Motor neuron (in vitro differentiated cells): Measurements from ENCODE around the gene WFDC9. TPM values are rescaled to one million over a fixed set of nuclear protein-coding genes. Genes with fewer than 3 reads are reported as not detected.
"Not testable (repeated sequence)": the region's sequence is repeated elsewhere in the genome, so short reads cannot be mapped to it uniquely, and the experiment has no call there.

Experiments used
- ATAC-seq, 8 experiments: fragments of 200-7000 bp; cut with Tn5 transposase; replicated peaks in 6 of 8; 2 replicates each; pipeline ENCODE4 v1.8.0; 2021; ENCODE audit warnings: mild to moderate bottlenecking in 8 of 8, moderate library complexity in 8 of 8
- H3K27ac ChIP-seq, 2 donors: fragments of 250-450 bp; sonication (Bioruptor Pico); 2 replicates each; pipeline ENCODE4 v1.9.0; 2021; ENCODE audit warnings: antibody characterized with exemption in 2 of 2, mild to moderate bottlenecking in 2 of 2, moderate library complexity in 1 of 2
- H3K4me1 ChIP-seq, 2 donors: fragments of 250-450 bp; sonication (Bioruptor Pico); replicated peaks in 1 of 2; 2 replicates each; pipeline ENCODE4 v1.6.1; 2021; ENCODE audit warnings: antibody characterized with exemption in 2 of 2, mild to moderate bottlenecking in 2 of 2, moderate library complexity in 1 of 2
- H3K4me3 ChIP-seq, 5 donors: fragments of 250-450 bp; sonication (Bioruptor Pico); 2 replicates each; pipeline ENCODE4 v1.9.0; 2021; ENCODE audit warnings: antibody characterized with exemption in 5 of 5, mild to moderate bottlenecking in 5 of 5, moderate library complexity in 4 of 5
- WGBS, 10 experiments: fragments of 450-650 bp; shearing (Covaris generic); methylation state at CpG; one replicate each; pipeline ENCODE4 v1.0.0; 2022; 5-methylcytosine and 5-hydroxymethylcytosine counted together
- in situ Hi-C, 9 experiments: fragments of 400-800 bp; cut with MboI; loops; one replicate each; pipeline ENCODE4 v1.15.0; 2021; ENCODE audit warnings: low sequenced_read_pairs in 9 of 9, low pct_unique_long_range_greater_than_20kb in 2 of 9; ENCODE audit not compliant: unreplicated experiment in 9 of 9
- total RNA-seq, 8 experiments: library from RNA; unstranded; fragments of 300-600 nt; gene quantifications; 2 replicates each; pipeline versions ENCODE4 v1.2.3 to v1.2.4, GENCODE V29; 2022

WFDC9 gene
- total RNA-seq, 8 experiments from 2014 or later, result not detected

DNA sequence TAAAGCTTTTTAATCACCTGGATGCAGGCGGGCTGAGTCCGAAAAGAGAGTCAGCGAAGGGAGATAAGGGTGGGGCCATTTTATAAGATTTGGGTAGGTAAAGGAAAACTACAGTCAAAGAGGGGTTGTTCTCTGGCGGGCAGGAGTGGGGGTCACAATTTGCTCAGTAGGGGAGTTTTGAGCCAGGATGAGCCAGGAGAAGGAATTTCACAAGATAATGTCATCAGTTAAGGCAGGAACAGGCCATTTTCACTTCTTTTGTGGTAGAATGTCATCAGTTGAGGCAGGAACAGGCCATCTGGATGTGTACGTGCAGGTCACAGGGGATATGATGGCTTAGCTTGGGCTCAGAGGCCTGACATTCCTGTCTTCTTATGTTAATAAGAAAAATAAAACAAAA, 46.8 kb downstream of the WFDC9 start:
- H3K4me3 ChIP-seq, ATAC-seq, H3K4me1 ChIP-seq, in situ Hi-C loops, H3K27ac ChIP-seq: not testable (repeated sequence)
- WGBS, 10 experiments, result 60 to 100% (median 89%) methylated on average over 1 to 5 of the region's 5 CpGs; no CpG with 5 or more reads in 2 of the 10 experiments

DNA sequence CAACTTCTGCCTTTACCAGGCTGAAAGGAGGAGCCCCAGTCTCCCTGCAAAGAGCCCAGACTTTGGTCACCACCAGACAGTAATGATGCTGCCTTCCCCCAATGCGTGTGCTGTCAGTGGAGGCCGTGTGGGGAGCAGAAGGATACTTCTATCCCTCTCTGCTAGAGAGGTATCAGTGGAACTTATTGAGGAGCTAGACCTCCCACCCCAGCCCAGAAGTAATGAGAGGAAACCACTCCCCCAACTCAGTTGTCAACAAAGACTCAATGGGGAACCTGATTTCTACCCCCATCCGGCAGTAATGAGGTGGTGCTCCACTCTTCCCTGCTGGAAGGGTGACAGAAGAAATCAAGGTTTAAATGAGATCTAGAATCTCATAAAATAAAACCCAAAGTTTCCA, 47.6 kb downstream of the WFDC9 start:
- 50 to 90% (median 67%) methylated on average over 1 to 3 of the region's 3 CpGs; no CpG with 5 or more reads in 2 of the 10 experiments for WGBS, 10 experiments
- in situ Hi-C loops, result no loop called here
- Histone ChIP-seq H3K4me1 (peaks cover 0 to 4% of the 10 kb centered on the region in 2 donors), H3K27ac (no peak overlapping the region), H3K4me3 (no peak overlapping the region)
- ATAC-seq, result no peak

DNA sequence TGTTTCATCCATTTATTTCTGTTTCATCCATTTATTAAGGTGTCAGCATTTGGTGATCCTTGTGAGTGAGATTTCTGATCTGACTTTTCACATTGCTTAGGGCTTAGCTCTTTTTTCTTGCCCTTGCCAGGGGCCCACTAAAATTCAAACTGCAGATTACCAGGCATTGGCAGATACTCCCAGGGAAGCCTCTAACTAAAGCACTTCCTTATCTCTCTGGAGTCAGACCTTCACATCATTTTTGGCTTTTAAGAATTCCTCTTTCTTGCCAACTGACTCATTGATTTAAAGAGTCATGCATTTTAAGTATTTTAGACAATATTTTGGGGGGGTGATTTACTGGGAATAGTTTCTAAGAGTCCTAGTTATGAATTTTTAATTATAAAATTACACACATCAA, 49.4 kb downstream of the WFDC9 start:
- H3K4me1 ChIP-seq, result peaks cover 4 to 7% of the 10 kb centered on the region in 2 donors
- H3K27ac ChIP-seq, result no peak overlapping the region
- in situ Hi-C loops, result no loop called here
- no peak for ATAC-seq
- H3K4me3 ChIP-seq, result no peak overlapping the region

DNA sequence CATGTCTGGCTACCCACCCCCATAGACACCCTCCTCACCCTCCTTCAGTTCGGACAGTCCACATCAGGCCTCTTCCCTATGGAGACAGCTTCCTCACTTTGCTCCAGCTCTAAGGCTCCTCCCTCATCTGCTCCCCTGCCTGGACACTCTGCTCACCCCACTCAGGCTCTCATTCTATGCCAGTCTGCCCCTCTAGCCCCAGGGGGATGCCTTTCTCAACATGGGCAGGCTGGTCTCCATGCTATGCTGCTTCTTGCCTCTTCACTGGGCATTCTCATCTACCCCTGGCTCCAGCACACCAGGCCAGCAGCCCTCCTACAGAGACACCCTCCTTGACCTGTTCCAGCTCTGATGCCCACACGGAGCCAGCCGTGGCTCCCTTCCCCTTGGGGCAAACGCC, 51.9 kb downstream of the WFDC9 start, which contains the start of gene WFDC8:
TSS of gene WFDC8 (minus strand) at position 101 of the 400 bp plus-strand sequence. CDS start at position 64, 37 bp downstream.
- 0 to 95% (median 40%) methylated on average over 1 to 3 of the region's 4 CpGs; no CpG with 5 or more reads in 5 of the 10 experiments for WGBS, 10 experiments
- Histone ChIP-seq H3K4me1 (peaks cover 4 to 7% of the 10 kb centered on the region in 2 donors), H3K27ac (peak within 1 kb of the TSS in 1 of 2 donors; percentile 10), H3K4me3 (no peak within 1 kb of the TSS)
- in situ Hi-C loops, result no loop called here
- no peak for ATAC-seq

DNA sequence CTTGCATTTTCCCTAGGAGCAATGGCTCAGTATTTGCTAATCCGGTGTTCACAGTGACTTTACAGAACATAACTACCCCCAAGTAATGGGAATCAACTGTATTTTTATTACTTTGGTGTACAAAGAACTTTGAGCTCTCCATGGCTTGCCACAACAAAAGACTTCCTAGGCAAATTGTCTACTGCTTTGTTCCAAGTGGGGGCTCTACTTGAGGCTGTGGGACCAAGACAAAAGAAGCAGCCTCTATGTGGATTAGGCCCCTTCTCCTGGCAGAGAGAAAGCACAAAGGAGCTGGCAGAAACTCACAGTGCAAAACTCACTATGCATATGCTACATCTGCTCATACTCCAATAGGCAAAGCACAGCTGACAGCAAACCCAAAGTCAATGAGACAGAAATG, 52.9 kb downstream of the WFDC9 start:
- peak in 5 of 8 experiments; percentile 86 to 98 (median 96) for ATAC-seq
- in situ Hi-C loops, result no loop called here
- H3K4me1 ChIP-seq, result peaks cover 4 to 7% of the 10 kb centered on the region in 2 donors
- peak overlapping the region; percentile 10 for H3K27ac ChIP-seq
- no peak overlapping the region for H3K4me3 ChIP-seq
- WGBS, 10 experiments, result 0 to 29% (median 0%) methylated on average over 1 of the region's 1 CpG; no CpG with 5 or more reads in 2 of the 10 experiments

DNA sequence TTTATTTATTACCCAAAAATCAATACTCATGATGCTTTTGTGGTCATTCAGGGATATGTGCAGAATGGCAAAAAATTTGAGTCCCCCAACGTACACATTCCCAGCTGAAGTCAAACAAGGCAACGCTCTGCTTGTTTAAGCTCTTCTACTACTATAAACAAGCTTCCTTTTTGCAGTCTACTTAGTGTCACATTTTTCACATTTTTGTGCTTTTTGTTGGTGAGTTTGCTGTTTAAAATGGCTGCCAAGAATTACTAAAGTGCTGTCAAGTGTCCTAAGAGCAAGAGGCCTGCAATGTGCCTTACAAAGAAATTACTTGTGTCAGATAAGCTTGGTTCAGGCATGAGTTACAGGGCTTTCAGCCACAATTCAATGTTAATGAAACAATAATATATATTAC, 54.1 kb downstream of the WFDC9 start:
- Histone ChIP-seq H3K4me1 (peaks cover 4 to 7% of the 10 kb centered on the region in 2 donors), H3K4me3 (no peak overlapping the region), H3K27ac (peak overlapping the region; percentile 10 to 68)
- peak in 3 of 8 experiments; percentile 24 to 81 (median 40) for ATAC-seq
- 0 to 94% (median 42%) methylated on average over 1 to 2 of the region's 2 CpGs; no CpG with 5 or more reads in 3 of the 10 experiments for WGBS, 10 experiments
- in situ Hi-C loops, result no loop called here

DNA sequence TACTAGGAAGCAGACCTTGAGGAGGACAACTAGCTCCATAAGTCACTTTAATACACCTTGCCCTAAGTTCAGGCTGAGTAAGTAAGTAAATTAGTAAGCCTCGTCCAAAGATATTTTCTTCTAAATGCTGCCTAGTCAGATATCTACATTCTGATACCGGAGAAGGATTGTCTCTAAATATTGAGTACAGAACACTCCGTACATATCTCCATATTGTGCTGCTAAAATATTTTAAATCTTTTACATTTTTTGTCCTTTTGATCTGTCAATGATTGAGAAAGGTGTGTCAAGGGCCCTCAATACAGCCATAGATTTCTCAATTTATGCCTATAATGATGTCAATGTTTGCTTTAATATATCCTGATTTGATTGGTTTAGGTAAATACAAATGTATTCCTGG, 55.2 kb downstream of the WFDC9 start:
- Histone ChIP-seq H3K4me1 (peaks cover 4 to 7% of the 10 kb centered on the region in 2 donors), H3K27ac (no peak overlapping the region), H3K4me3 (no peak overlapping the region)
- no peak for ATAC-seq
- in situ Hi-C loops, result no loop called here
- 30 to 100% (median 93%) methylated on average over 1 to 3 of the region's 3 CpGs; no CpG with 5 or more reads in 2 of the 10 experiments for WGBS, 10 experiments

DNA sequence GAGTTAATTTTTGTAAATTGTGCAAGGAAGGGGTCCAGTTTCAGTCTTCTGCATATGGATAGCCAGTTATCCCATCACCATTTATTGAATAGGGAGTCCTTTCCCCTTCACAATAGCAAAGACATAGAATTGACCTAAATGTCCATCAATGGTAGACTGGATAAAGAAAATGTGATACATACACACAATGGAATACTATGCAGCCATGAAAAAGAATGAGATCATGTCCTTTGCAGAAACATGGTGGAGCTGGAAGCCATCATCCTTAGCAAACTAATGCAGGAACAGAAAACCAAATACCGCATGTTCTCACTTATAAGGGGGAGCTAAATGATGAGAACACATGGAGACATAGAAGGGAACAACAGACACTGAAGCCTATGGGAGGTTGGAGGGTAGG, 61.4 kb downstream of the WFDC9 start:
- in situ Hi-C loops, result loop anchor here in 2 of 9 experiments (25.0 kb wide), 1 partner anchor 193 kb away; no protein-coding TSS in a partner anchor
- not testable (repeated sequence) for H3K27ac ChIP-seq, ATAC-seq, H3K4me3 ChIP-seq, H3K4me1 ChIP-seq
- WGBS, 10 experiments, result 0 to 100% (median 100%) methylated on average over 1 of the region's 1 CpG; no CpG with 5 or more reads in 3 of the 10 experiments

DNA sequence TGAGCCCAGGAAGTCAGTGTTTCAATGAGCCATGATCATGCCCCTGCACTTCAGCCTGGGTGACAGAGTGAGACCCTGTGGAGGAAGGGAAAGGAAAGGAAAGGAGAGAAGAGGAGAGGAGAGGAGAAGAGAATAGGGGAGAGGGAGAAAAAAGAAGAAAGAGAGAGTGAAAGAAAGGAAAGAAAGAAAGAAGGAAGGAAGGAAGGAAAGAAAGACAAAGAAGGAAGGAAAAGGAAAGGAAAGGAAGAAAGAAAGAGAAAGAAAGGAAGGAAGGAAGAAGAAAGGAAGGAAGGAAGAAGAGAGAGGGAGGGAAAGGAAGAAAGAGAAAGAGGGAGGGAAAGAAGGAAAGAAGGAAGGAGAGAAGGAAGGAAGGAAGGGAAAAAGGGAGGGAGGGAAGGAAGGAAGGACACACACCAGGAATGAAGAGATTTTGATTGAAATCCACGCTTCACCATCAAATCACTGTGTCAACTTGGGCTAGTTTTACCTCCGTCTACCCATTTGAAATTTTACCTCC, 66.3 kb downstream of the WFDC9 start:
- Histone ChIP-seq H3K4me3 (no peak overlapping the region), H3K4me1 (no peaks in the 10 kb centered on the region), H3K27ac (no peak overlapping the region)
- ATAC-seq, result no peak
- in situ Hi-C loops, result loop anchor here in 2 of 9 experiments (25.0 kb wide), 1 partner anchor 197 kb away; no protein-coding TSS in a partner anchor
- 16 to 93% (median 71%) methylated on average over 1 to 2 of the region's 2 CpGs; no CpG with 5 or more reads in 3 of the 10 experiments for WGBS, 10 experiments

Other genes starting within 250 kb of the WFDC9 start
- 10 to 100 TPM in 5 of 8 experiments, 1 to 10 TPM in 3; 4.8 to 35.4 (median 11.8) TPM for gene DBNDD2, start 223.0 kb downstream of the WFDC9 start, total RNA-seq
- 100 to 1,000 TPM in 1 of 8 experiments, 10 to 100 TPM in 7; 29.9 to 134 (median 58.8) TPM for gene PIGT, start 215.1 kb downstream of the WFDC9 start, total RNA-seq
- 10 to 100 TPM in 1 of 8 experiments, 1 to 10 TPM in 6, not detected in 1; 1.2 to 10.0 (median 2.6) TPM for gene WFDC2, start 161.5 kb downstream of the WFDC9 start, total RNA-seq
- not detected for gene SPINT3, start 115.7 kb downstream of the WFDC9 start, total RNA-seq
- gene WFDC6, start 91.8 kb downstream of the WFDC9 start, total RNA-seq, result not detected
- 1 to 10 TPM in 1 of 8 experiments, under 1 TPM in 5, not detected in 2; 0.27 to 1.1 (median 0.57) TPM for gene EPPIN, start 83.9 kb downstream of the WFDC9 start, total RNA-seq
- not detected for gene WFDC8, start 52.0 kb downstream of the WFDC9 start, total RNA-seq
- gene WFDC10A, start 1.5 kb downstream of the WFDC9 start, total RNA-seq, result not detected
- gene WFDC11, start 39.0 kb upstream of the WFDC9 start, total RNA-seq, result not detected
- not detected for gene WFDC13, start 70.8 kb upstream of the WFDC9 start, total RNA-seq
- not detected for gene WFDC10B, start 73.7 kb upstream of the WFDC9 start, total RNA-seq
- gene SPINT4, start 91.1 kb upstream of the WFDC9 start, total RNA-seq, result not detected
- 1 to 10 TPM in 4 of 8 experiments, under 1 TPM in 3, not detected in 1; 0.64 to 2.9 (median 1.1) TPM for gene WFDC3, start 160.6 kb upstream of the WFDC9 start, total RNA-seq
- 10 to 100 TPM; 15.1 to 46.3 (median 31.3) TPM for gene DNTTIP1, start 160.7 kb upstream of the WFDC9 start, total RNA-seq
- 100 to 1,000 TPM in 1 of 8 experiments, 10 to 100 TPM in 2, 1 to 10 TPM in 4, under 1 TPM in 1; 0.87 to 230 (median 9.7) TPM for gene UBE2C, start 181.4 kb upstream of the WFDC9 start, total RNA-seq
- gene TNNC2, start 196.0 kb upstream of the WFDC9 start, total RNA-seq, result 1 to 10 TPM in 2 of 8 experiments, under 1 TPM in 3, not detected in 3; 0.37 to 1.2 (median 0.47) TPM
- 10 to 100 TPM in 5 of 8 experiments, 1 to 10 TPM in 3; 7.6 to 42.1 (median 15.8) TPM for gene SNX21, start 202.5 kb upstream of the WFDC9 start, total RNA-seq
- 10 to 100 TPM; 25.8 to 46.6 (median 29.6) TPM for gene ACOT8, start 226.1 kb upstream of the WFDC9 start, total RNA-seq
- 1 to 10 TPM; 2.7 to 9.1 (median 7.7) TPM for gene ZSWIM3, start 226.3 kb upstream of the WFDC9 start, total RNA-seq
- 10 to 100 TPM in 2 of 8 experiments, 1 to 10 TPM in 6; 6.6 to 12.3 (median 8.9) TPM for gene ZSWIM1, start 249.9 kb upstream of the WFDC9 start, total RNA-seq